PC-9 (cell line): ENCODE results near the gene HES7. TPM values are rescaled to one million over a fixed set of nuclear protein-coding genes. Genes with fewer than 3 reads are reported as not detected.
"Not testable (repeated sequence)": the region's sequence is repeated elsewhere in the genome, so short reads cannot be mapped to it uniquely, and the experiment has no call there.

Source experiments
- BruUV-seq: library from RNA; stranded (reverse); fragments of 400-500 nt; replicated peaks from 2 replicates; lab custom pipeline; 2021; lab: Mats Ljungman, UMichigan
- CTCF ChIA-PET: fragments of 300-600 bp; sonication (Branson Sonifier 250); formaldehyde crosslinking; loops from one replicate; lab custom pipeline; 2022; ENCODE audit warnings: antibody characterized with exemption; lab: Charles Lee
- POLR2A ChIA-PET: fragments of 300-600 bp; sonication (Branson Sonifier 250); formaldehyde crosslinking; loops from one replicate; lab custom pipeline; 2022; ENCODE audit warnings: antibody characterized with exemption; ENCODE audit not compliant: unreplicated experiment; lab: Charles Lee
- DNase-seq, 2 experiments: peaks; one replicate each; pipeline versions ENCODE4 v3.0.0 to v3.0.0-alpha.2; 2015 to 2022; ENCODE audit warnings: mixed read lengths in 1 of 2
- H2AFZ ChIP-seq: fragments of 200-600 bp; sonication (generic); 2 replicates; pipeline ENCODE4 v1.8.1; 2017; ENCODE audit warnings: antibody characterized with exemption
- H3F3A ChIP-seq: fragments of 200-600 bp; sonication (generic); 2 replicates; pipeline ENCODE4 v1.8.1; 2017; ENCODE audit warnings: antibody characterized with exemption, mild to moderate bottlenecking, low read depth; ENCODE audit not compliant: insufficient read depth
- H3K27ac ChIP-seq: fragments of 200-600 bp; sonication (generic); 2 replicates; pipeline ENCODE4 v1.6.1; 2016; ENCODE audit warnings: mixed run types
- H3K27me3 ChIP-seq: fragments of 200-600 bp; sonication (generic); 2 replicates; pipeline ENCODE4 v1.6.1; 2016; ENCODE audit warnings: low read depth, mixed run types; ENCODE audit not compliant: insufficient read depth
- H3K36me3 ChIP-seq: fragments of 200-600 bp; sonication (generic); 2 replicates; pipeline ENCODE4 v1.6.1; 2016; ENCODE audit warnings: low read depth, mixed run types
- H3K4me1 ChIP-seq: fragments of 200-600 bp; sonication (generic); replicated peaks from 2 replicates; pipeline ENCODE4 v1.6.1; 2016; ENCODE audit warnings: mixed run types; ENCODE audit not compliant: insufficient read depth
- H3K4me2 ChIP-seq: fragments of 200-600 bp; sonication (generic); 2 replicates; pipeline ENCODE4 v1.6.1; 2017; ENCODE audit warnings: mixed run types
- H3K4me3 ChIP-seq: fragments of 200-600 bp; sonication (generic); 2 replicates; pipeline ENCODE4 v1.6.1; 2016; ENCODE audit warnings: mixed run types
- H3K79me2 ChIP-seq: fragments of 200-600 bp; sonication (generic); 2 replicates; pipeline ENCODE4 v1.6.1; 2017; ENCODE audit warnings: low read depth, mixed run types
- H3K9me2 ChIP-seq: fragments of 200-600 bp; sonication (generic); 2 replicates; pipeline ENCODE4 v1.8.1; 2017; ENCODE audit warnings: mild to moderate bottlenecking; ENCODE audit not compliant: insufficient read depth
- H3K9me3 ChIP-seq: fragments of 200-600 bp; sonication (generic); 2 replicates; pipeline ENCODE4 v1.8.1; 2016; ENCODE audit warnings: low read depth; ENCODE audit not compliant: insufficient read depth
- H4K20me1 ChIP-seq: fragments of 200-600 bp; sonication (generic); 2 replicates; pipeline ENCODE4 v1.8.1; 2017; ENCODE audit not compliant: insufficient read depth
- CTCF ChIP-seq: fragments of 200-600 bp; sonication (generic); conservative IDR thresholded peaks from 2 replicates; pipeline ENCODE4 v1.6.1; 2017; ENCODE audit warnings: mixed run types, antibody characterized with exemption, mild to moderate bottlenecking, moderate library complexity
- EZH2 ChIP-seq: fragments of 200-600 bp; sonication (generic); IDR thresholded peaks from 2 replicates; pipeline ENCODE4 v1.8.0; 2017; ENCODE audit warnings: antibody characterized with exemption, low read depth
- intact Hi-C: fragments of 100-400 bp; cut with micrococcal nuclease; formaldehyde crosslinking; loops from one replicate; pipeline ENCODE4 v1.10.0; 2022; ENCODE audit not compliant: unreplicated experiment
- total RNA-seq: library from RNA; stranded (reverse); gene quantifications from 2 replicates; pipeline ENCODE4 v1.2.3, GENCODE V29; 2021

Gene HES7
- total RNA-seq, 1 experiment from 2014 or later = 2.6 TPM

DNA sequence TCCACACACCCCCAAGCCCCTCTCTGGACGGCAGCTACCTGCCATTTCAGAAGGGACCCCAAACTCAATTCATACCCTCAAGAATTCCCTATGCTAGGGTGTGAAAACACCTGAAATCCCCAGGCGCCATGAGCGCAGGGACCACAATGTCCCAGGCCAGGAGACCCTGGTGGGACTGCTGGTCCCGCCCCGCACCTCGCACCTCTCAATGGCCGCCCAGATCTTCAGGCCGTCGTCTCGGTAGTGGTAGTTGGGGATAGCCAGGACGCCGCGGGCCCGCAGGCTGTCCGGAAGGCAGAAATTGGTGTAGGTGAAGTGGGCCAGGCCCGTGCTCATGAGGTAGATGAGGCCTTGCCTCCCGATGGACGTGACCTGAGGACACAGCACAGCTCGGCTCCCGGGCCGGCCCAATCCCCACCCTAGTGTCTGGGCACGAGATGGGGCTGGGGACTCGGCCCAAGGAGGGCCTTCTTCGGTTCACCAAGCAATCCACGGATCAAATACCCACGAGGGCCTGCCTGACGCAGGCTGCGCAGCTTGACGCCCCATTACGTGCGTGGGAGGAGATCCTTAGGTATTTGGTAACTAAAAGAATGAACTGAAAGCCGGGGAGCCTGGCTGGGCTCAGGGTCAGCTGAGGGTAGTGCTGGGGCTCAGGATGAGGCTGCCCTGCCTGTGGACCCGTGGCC is 14.8 kb downstream of the HES7 start:
- TF ChIP-seq CTCF (no peak), EZH2 (no peak)
- Histone ChIP-seq H3K4me2 (no peak overlapping the region), H3F3A (no peaks in the 10 kb centered on the region), H3K4me1 (no peaks in the 10 kb centered on the region), H3K27ac (no peak overlapping the region), H3K27me3 (no peaks in the 10 kb centered on the region), H3K9me3 (no peaks in the 10 kb centered on the region), H2AFZ (no peak overlapping the region), H3K4me3 (no peak overlapping the region), H3K79me2 (no peaks in the 10 kb centered on the region), H4K20me1 (no peaks in the 10 kb centered on the region), H3K9me2 (no peaks in the 10 kb centered on the region), H3K36me3 (no peaks in the 10 kb centered on the region)
- intact Hi-C loops = no loop called here
- POLR2A ChIA-PET = no interaction called here
- no TSS peak for BruUV-seq
- CTCF ChIA-PET = interaction anchor here (0.6 kb wide), 1 partner anchor 34 kb away, joined by 3 read pairs; no protein-coding TSS in a partner anchor
- DNase-seq = no peak

GRCh38 chr17:8106980-8107379 is 16.9 kb downstream of the HES7 start:
- H3F3A ChIP-seq, H4K20me1 ChIP-seq, BruUV-seq, H3K9me3 ChIP-seq, H3K4me1 ChIP-seq, H3K4me3 ChIP-seq, H3K36me3 ChIP-seq, H3K27me3 ChIP-seq, H2AFZ ChIP-seq, H3K27ac ChIP-seq, POLR2A ChIA-PET, H3K79me2 ChIP-seq, intact Hi-C loops, H3K9me2 ChIP-seq, DNase-seq, H3K4me2 ChIP-seq: not testable (repeated sequence)
- CTCF ChIA-PET = interaction anchor here (0.5 to 0.6 kb wide), 2 partner anchors 19 to 107 kb away, joined by 4 read pairs; no protein-coding TSS in a partner anchor

DNA sequence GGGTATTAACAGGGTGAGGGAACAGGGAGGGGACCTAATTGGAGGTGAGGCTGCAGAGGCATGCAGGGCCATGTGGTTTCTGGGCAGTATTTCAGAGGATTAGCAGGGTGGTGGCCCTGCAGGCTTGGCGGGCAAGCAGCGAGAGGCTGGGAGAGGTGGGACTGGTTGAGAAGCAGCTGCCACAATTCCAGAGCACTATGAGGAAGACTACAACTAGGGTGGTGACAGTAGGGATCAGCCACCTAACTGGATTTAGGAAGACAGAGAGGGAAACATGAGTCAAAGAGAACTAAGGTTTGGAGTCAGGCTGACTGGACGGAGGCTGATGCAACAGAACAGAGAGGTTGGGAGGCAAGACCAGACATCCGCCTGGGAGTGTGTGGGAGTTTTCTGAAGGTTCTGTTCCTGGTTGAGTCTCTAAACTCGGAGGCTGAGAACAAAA is 17.9 kb downstream of the HES7 start:
- Histone ChIP-seq H3K4me3 (no peak overlapping the region), H4K20me1 (no peaks in the 10 kb centered on the region), H3K4me1 (no peaks in the 10 kb centered on the region), H3K27me3 (no peaks in the 10 kb centered on the region), H3F3A (no peaks in the 10 kb centered on the region), H3K9me2 (no peaks in the 10 kb centered on the region), H3K36me3 (no peaks in the 10 kb centered on the region), H3K79me2 (no peaks in the 10 kb centered on the region), H2AFZ (no peak overlapping the region), H3K9me3 (no peaks in the 10 kb centered on the region), H3K27ac (no peak overlapping the region), H3K4me2 (no peak overlapping the region)
- BruUV-seq = no TSS peak
- POLR2A ChIA-PET = no interaction called here
- intact Hi-C loops = no loop called here
- no peak for TF ChIP-seq CTCF
- no peak for TF ChIP-seq EZH2
- no peak for DNase-seq
- CTCF ChIA-PET = no interaction called here

DNA sequence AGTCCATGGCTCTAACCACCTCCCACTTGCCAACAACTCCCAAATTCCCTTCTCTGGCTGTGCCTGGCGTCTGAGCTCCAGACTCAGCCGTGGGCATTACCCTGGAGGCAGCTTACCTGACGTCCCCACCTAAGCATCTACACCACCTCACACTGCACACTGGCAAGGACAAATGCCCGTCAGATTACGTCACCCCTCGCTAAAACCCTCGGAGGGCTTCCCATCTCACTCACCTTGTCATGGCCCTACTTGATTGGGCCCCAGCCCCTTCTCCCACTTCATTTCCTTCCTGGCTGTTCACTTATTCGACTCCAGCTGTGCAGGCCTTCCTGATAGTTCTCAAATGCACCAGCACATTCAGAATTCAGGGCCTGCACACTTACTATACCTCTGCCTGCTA is 19.0 kb downstream of the HES7 start:
- ChIA-PET POLR2A (no interaction called here), CTCF (no interaction called here)
- H3K4me2 ChIP-seq = no peak overlapping the region
- no peaks in the 10 kb centered on the region for H3K27me3 ChIP-seq
- intact Hi-C loops = no loop called here
- no peak overlapping the region for H2AFZ ChIP-seq
- H3K4me1 ChIP-seq = no peaks in the 10 kb centered on the region
- no peaks in the 10 kb centered on the region for H3F3A ChIP-seq
- TF ChIP-seq EZH2 (no peak), CTCF (no peak)
- H3K4me3 ChIP-seq = no peak overlapping the region
- no peaks in the 10 kb centered on the region for H3K9me3 ChIP-seq
- H3K27ac ChIP-seq = no peak overlapping the region
- H3K36me3 ChIP-seq = no peaks in the 10 kb centered on the region
- BruUV-seq = no TSS peak
- H3K79me2 ChIP-seq = no peaks in the 10 kb centered on the region
- H3K9me2 ChIP-seq = no peaks in the 10 kb centered on the region
- no peak for DNase-seq
- no peaks in the 10 kb centered on the region for H4K20me1 ChIP-seq
